ENCODE measurements around the gene ACO2.
A peak's percentile ranks its signal among the peaks of the same experiment; 100 is the strongest.
"Not testable (repeated sequence)": the region's sequence is repeated elsewhere in the genome, so short reads cannot be mapped to it uniquely, and the experiment has no call there.

ACO2 gene

GRCh38 chr22:41567512-41567768 is 98.5 kb downstream of the ACO2 start:
- DNase-seq (ENCODE audit: low spot score): no peak

GRCh38 chr22:41568811-41569210 is 99.9 kb downstream of the ACO2 start:
- DNase-seq (ENCODE audit: low spot score): peak; percentile 69

DNA sequence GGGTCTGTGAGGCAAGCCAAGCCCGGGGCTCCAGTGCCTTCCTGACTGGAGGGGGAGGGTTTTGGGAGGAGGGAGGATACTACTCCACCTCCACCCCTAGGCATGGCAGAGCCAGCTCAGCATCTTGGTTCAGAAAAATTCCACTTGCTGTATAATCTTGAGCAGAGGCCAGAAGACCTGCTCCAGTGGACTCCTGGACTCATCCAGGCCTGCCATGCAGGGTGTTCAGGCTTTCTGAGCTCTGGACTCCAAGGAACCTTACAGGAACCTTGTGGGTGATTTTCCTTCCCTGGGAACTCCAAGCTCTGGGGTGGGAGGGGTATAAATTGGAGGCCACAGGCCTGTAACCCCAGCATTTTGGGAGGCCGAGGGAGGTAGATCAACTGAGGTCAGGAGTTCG is 101.3 kb downstream of the ACO2 start:
- no peak for DNase-seq (ENCODE audit: low spot score)

GRCh38 chr22:41571786-41572185 is 102.9 kb downstream of the ACO2 start:
- no peak for DNase-seq (ENCODE audit: low spot score)

- not testable (repeated sequence) for DNase-seq (ENCODE audit: low spot score)
These were observed 103.4 kb downstream of the ACO2 start for GRCh38 chr22:41572305-41572704.

DNA sequence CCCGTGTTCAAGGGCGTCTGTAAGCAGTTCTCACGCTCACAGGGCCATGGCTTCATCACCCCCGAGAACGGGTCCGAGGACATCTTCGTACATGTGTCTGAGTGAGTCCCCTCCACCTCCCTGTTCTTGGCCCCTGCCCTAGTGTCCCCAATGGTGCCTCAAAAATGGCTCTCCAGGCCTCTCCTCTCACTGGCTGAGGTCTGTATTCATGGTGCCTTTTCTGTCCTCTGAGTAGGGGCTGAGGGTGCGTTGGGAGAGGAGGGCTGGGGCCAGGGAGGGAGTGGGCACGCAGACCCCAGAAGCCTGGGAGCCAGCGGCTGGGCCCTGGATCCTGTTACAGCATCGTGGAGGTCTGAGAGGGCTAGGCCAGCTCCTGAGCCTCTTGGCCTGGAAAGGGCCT is 104.8 kb downstream of the ACO2 start:
- no peak for DNase-seq (ENCODE audit: low spot score)

DNA sequence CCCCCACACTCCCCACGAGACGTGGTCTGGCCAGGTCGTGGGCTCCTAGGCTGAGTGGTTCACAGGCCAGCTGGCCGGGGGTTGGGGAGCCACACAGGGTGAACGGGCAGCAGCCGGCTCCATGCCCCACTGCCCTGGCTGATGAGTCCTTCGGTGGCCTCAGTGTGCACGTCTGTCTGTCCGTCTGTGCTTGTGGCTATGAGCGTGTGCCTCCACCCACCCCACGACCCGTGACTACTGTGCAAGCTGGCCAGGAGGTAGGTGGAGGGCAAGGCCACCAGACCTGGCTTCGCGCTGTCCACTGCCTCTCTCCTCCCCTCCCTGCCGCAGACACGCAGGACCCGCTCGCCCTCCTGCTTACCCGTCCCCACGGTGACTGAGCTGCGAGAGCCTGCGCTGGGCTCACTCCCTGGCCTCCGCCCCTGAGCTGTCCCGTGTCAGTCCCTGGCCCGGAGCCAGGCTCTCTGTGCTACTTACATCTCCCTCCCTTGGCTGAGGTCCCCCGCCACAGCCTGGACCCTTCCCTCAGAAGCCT is 106.0 kb downstream of the ACO2 start:
- no peak for DNase-seq (ENCODE audit: low spot score)

- DNase-seq (ENCODE audit: low spot score): no peak
These were observed 106.6 kb downstream of the ACO2 start for GRCh38 chr22:41575533-41575932.

DNA sequence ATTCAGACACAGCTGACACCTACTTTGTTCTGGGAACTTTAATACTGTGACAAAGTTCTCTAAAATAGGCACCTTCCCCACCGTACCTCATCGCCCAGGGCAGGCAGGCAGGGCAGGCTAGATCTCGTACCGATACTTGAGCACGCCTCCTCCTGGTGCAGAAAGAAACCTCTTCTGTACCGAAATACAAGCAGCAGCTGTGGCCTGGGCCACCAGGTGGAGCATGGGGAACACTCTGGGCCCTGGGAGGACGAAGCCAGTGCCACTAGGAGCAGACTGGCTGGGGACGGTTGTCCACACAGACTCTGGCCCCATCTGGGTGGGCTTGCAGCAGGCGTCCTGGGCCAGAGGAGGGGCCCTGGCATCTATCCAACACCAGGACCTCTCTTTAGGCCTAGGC is 108.0 kb downstream of the ACO2 start:
- DNase-seq (ENCODE audit: low spot score): peak; percentile 80

DNA sequence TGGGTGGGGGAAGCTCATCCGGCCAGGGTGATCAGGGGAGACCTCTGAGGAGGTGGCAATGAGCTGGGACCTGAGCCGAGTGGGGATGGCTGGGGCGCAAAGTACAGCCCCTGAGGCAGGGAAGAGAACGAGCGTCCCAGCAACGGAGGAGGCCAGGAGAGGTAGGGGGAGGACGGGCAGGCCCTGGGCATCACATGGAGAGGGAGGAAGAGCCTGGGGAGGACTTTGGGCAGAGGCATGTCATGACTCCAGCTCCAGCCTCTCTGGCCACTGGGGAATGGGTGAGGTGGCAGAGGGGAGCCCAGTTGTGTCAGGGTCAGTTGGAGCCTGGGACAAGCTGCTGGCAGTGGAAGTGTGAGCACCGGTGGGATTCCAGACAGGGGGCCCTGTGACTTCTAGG is 109.2 kb downstream of the ACO2 start:
- no peak for DNase-seq (ENCODE audit: low spot score)

Data from SK-N-DZ (cell line).